DND-41 (cell line): ENCODE measurements around the gene PTPRN2.
A peak's percentile ranks its signal among the peaks of the same experiment; 100 is the strongest.
"Not testable (repeated sequence)": the region's sequence is repeated elsewhere in the genome, so short reads cannot be mapped to it uniquely, and the experiment has no call there.

ENCODE experiments used
- ATAC-seq: fragments of 200-7000 bp; cut with Tn5 transposase; 3 replicates; pipeline ENCODE4 v1.9.1; 2021; ENCODE audit warnings: low read depth; ENCODE audit not compliant: insufficient read depth
- DNase-seq: peaks from one replicate; pipeline ENCODE4 v3.0.0-alpha.2; 2020
- H2AFZ ChIP-seq: 2 replicates; pipeline ENCODE4 v1.6.0; 2012; ENCODE audit warnings: low read depth, low read length
- H3K27ac ChIP-seq: 2 replicates; pipeline ENCODE4 v1.5.1; 2012; ENCODE audit warnings: low read length, inconsistent platforms
- H3K27me3 ChIP-seq: fragments of 200-600 bp; sonication (generic); 2 replicates; pipeline ENCODE4 v1.6.0; 2012; ENCODE audit warnings: low read length, mild to moderate bottlenecking, inconsistent platforms; ENCODE audit not compliant: insufficient read depth, poor library complexity
- H3K36me3 ChIP-seq: 2 replicates; pipeline ENCODE4 v1.5.1; 2012; ENCODE audit warnings: low read length, inconsistent platforms; ENCODE audit not compliant: insufficient read depth
- H3K4me1 ChIP-seq: 2 replicates; pipeline ENCODE4 v1.5.1; 2012; ENCODE audit warnings: mild to moderate bottlenecking, low read length; ENCODE audit not compliant: insufficient read depth
- H3K4me2 ChIP-seq: 2 replicates; pipeline ENCODE4 v1.6.0; 2012; ENCODE audit warnings: mild to moderate bottlenecking, moderate library complexity, low read length, inconsistent platforms; ENCODE audit not compliant: insufficient read depth
- H3K4me3 ChIP-seq, 2 experiments: fragments of 200-600 bp in 1 of 2; shearing (Covaris generic) in 1 of 2; 2 replicates each; pipeline ENCODE4 v1.5.1; 2012 to 2016; ENCODE audit warnings: inconsistent platforms in 2 of 2, low read length in 2 of 2, mild to moderate bottlenecking in 2 of 2, low read depth in 1 of 2, moderate library complexity in 1 of 2
- H3K79me2 ChIP-seq: 2 replicates; pipeline ENCODE4 v1.6.0; 2012; ENCODE audit warnings: low read length, inconsistent platforms; ENCODE audit not compliant: insufficient read depth
- H3K9ac ChIP-seq: 2 replicates; pipeline ENCODE4 v1.6.0; 2012; ENCODE audit warnings: low read depth, mild to moderate bottlenecking, inconsistent platforms, low read length, moderate library complexity
- H3K9me3 ChIP-seq: 2 replicates; pipeline ENCODE4 v1.5.1; 2012; ENCODE audit warnings: low read length, moderate library complexity, mild to moderate bottlenecking, inconsistent platforms; ENCODE audit not compliant: insufficient read depth, severe bottlenecking
- H4K20me1 ChIP-seq: 2 replicates; pipeline ENCODE4 v1.6.0; 2012; ENCODE audit warnings: low read length; ENCODE audit not compliant: insufficient read depth
- CTCF ChIP-seq: IDR thresholded peaks from 2 replicates; pipeline ENCODE4 v1.5.1; 2012; ENCODE audit warnings: borderline replicate concordance, low read length, moderate library complexity, mild to moderate bottlenecking; ENCODE audit not compliant: poor library complexity, severe bottlenecking; ENCODE audit errors: extremely low read depth
- EZH2 ChIP-seq: IDR thresholded peaks from 3 replicates; pipeline ENCODE4 v1.6.1; 2012; ENCODE audit warnings: borderline replicate concordance, low read depth, mild to moderate bottlenecking, moderate library complexity, low read length, inconsistent platforms; ENCODE audit not compliant: severe bottlenecking

Gene PTPRN2

GRCh38 chr7:157699357-157700013 is 888.1 kb downstream of the PTPRN2 start:
- no peaks in the 10 kb centered on the region for H3K79me2 ChIP-seq
- TF ChIP-seq EZH2: no peak
- TF ChIP-seq CTCF: no peak
- peaks cover 9% of the 10 kb centered on the region; the same call in 1 of the 2 replicates for H3K4me1 ChIP-seq
- peak; percentile 54; the same call in 1 of the 3 replicates for ATAC-seq
- H3K27me3 ChIP-seq: no peaks in the 10 kb centered on the region
- no peaks in the 10 kb centered on the region for H3K36me3 ChIP-seq
- no peaks in the 10 kb centered on the region for H3K9me3 ChIP-seq
- peak; percentile 51 for DNase-seq
- no peak overlapping the region for H2AFZ ChIP-seq
- no peaks in the 10 kb centered on the region for H4K20me1 ChIP-seq
- H3K4me3 ChIP-seq: no peak overlapping the region
- H3K27ac ChIP-seq: no peak overlapping the region
- H3K4me2 ChIP-seq: no peak overlapping the region
- H3K9ac ChIP-seq: no peak overlapping the region

GRCh38 chr7:157697287-157697686 is 890.3 kb downstream of the PTPRN2 start:
- H3K4me1 ChIP-seq: peaks cover 13% of the 10 kb centered on the region
- H3K36me3 ChIP-seq, H3K27ac ChIP-seq, H3K9ac ChIP-seq, H3K27me3 ChIP-seq, H3K4me2 ChIP-seq, H4K20me1 ChIP-seq, ATAC-seq, DNase-seq, H2AFZ ChIP-seq, H3K4me3 ChIP-seq, H3K9me3 ChIP-seq, H3K79me2 ChIP-seq: not testable (repeated sequence)

GRCh38 chr7:157695609-157696008 is 892.0 kb downstream of the PTPRN2 start:
- H2AFZ ChIP-seq, H4K20me1 ChIP-seq, H3K4me3 ChIP-seq, H3K9me3 ChIP-seq, ATAC-seq, H3K4me2 ChIP-seq, H3K27me3 ChIP-seq, DNase-seq, H3K79me2 ChIP-seq, H3K27ac ChIP-seq, H3K9ac ChIP-seq, H3K36me3 ChIP-seq: not testable (repeated sequence)
- peaks cover 28% of the 10 kb centered on the region for H3K4me1 ChIP-seq

GRCh38 chr7:157694376-157694665 is 893.3 kb downstream of the PTPRN2 start:
- Histone ChIP-seq H3K79me2 (peaks cover 13% of the 10 kb centered on the region), H4K20me1 (0 out of 2 replicates have a peak, but pooled peaks cover 3% of the 10 kb centered on the region), H2AFZ (no peak overlapping the region), H3K4me3 (no peak overlapping the region), H3K36me3 (peaks cover 12% of the 10 kb centered on the region; the same call in 1 of the 2 replicates), H3K9me3 (no peaks in the 10 kb centered on the region), H3K27ac (no peak overlapping the region), H3K9ac (no peak overlapping the region), H3K27me3 (no peaks in the 10 kb centered on the region), H3K4me2 (no peak overlapping the region), H3K4me1 (peaks cover 33% of the 10 kb centered on the region)
- no peak for ATAC-seq
- no peak for TF ChIP-seq CTCF
- TF ChIP-seq EZH2: no peak
- no peak for DNase-seq
